ENCODE results near the gene PCSK4.

GRCh38 chr19:1447944-1448343 is 42.2 kb downstream of the PCSK4 start:
- TF ChIP-seq POLR2AphosphoS5 (IDR thresholded peaks at IDR 0.05; ENCODE audit: low read depth, low read length) (no peak), POLR2A (IDR thresholded peaks at IDR 0.05; ENCODE audit: borderline replicate concordance, extremely low read depth, insufficient read depth, insufficient read length) (no peak), EZH2 (IDR thresholded peaks at IDR 0.05) (no peak)
